Panc1 (cell line): ENCODE data around the gene KAT2B. TPM values are rescaled to one million over a fixed set of nuclear protein-coding genes. Genes with fewer than 3 reads are reported as not detected.

Experiments used
- ATAC-seq: fragments of 200-7000 bp; cut with Tn5 transposase; 2 replicates; pipeline ENCODE4 v1.9.1; 2020; ENCODE audit warnings: mild to moderate bottlenecking, moderate library complexity
- BruUV-seq: library from RNA; stranded (reverse); fragments of 400-500 nt; replicated peaks from 2 replicates; lab custom pipeline; 2021; lab: Mats Ljungman, UMichigan
- CTCF ChIA-PET: fragments of 300-600 bp; sonication (Branson Sonifier 250); formaldehyde crosslinking; loops from one replicate; lab custom pipeline; 2022; ENCODE audit warnings: antibody characterized with exemption; lab: Charles Lee
- POLR2A ChIA-PET: fragments of 300-600 bp; sonication (Branson Sonifier 250); formaldehyde crosslinking; loops from one replicate; lab custom pipeline; 2022; ENCODE audit warnings: antibody characterized with exemption; lab: Charles Lee
- DNase-seq: peaks from one replicate; pipeline ENCODE4 v3.0.0-alpha.2; 2010; ENCODE audit warnings: low read depth, low spot score
- H3K27ac ChIP-seq: 2 replicates; pipeline ENCODE4 v1.5.1; 2011; ENCODE audit warnings: mild to moderate bottlenecking, low read length, inconsistent platforms
- H3K27me3 ChIP-seq: fragments of 200-500 bp; sonication (Bioruptor generic); 2 replicates; pipeline ENCODE4 v1.6.0; 2014; ENCODE audit warnings: low read length, inconsistent platforms; ENCODE audit not compliant: control insufficient read depth, insufficient read depth
- H3K36me3 ChIP-seq: fragments of 200-500 bp; sonication (Bioruptor generic); 2 replicates; pipeline ENCODE4 v1.5.1; 2014; ENCODE audit warnings: inconsistent platforms, mild to moderate bottlenecking, low read length, moderate library complexity; ENCODE audit not compliant: control insufficient read depth, insufficient read depth
- H3K4me1 ChIP-seq: 2 replicates; pipeline ENCODE4 v1.5.1; 2011; ENCODE audit warnings: inconsistent platforms, mild to moderate bottlenecking, low read length, moderate library complexity; ENCODE audit not compliant: control insufficient read depth, insufficient read depth
- H3K4me3 ChIP-seq, 2 experiments: 2 replicates each; pipeline ENCODE4 v1.5.1; 2011 to 2012; ENCODE audit warnings: low read depth in 2 of 2, low read length in 2 of 2, mild to moderate bottlenecking in 2 of 2, inconsistent platforms in 1 of 2, moderate library complexity in 1 of 2
- H3K9me3 ChIP-seq: fragments of 200-500 bp; sonication (Bioruptor generic); 2 replicates; pipeline ENCODE4 v1.5.1; 2014; ENCODE audit warnings: low read depth, mild to moderate bottlenecking, inconsistent platforms, low read length, moderate library complexity; ENCODE audit not compliant: control insufficient read depth, insufficient read depth
- CTCF ChIP-seq: fragments of 450-650 bp; IDR thresholded peaks from 2 replicates; pipeline ENCODE4 v1.5.1; 2017; ENCODE audit warnings: mild to moderate bottlenecking
- POLR2AphosphoS5 ChIP-seq: IDR thresholded peaks from 2 replicates; pipeline ENCODE4 v1.6.1; 2012; ENCODE audit warnings: mild to moderate bottlenecking, low read depth, low read length, moderate library complexity
- REST ChIP-seq, 2 experiments: IDR thresholded peaks; 2 replicates each; pipeline ENCODE4 v1.6.1; 2011 to 2012; ENCODE audit warnings: low read depth in 2 of 2, control low read depth in 1 of 2, low read length in 1 of 2, mild to moderate bottlenecking in 1 of 2, moderate library complexity in 1 of 2; ENCODE audit not compliant: insufficient read depth in 1 of 2
- SIN3A ChIP-seq: IDR thresholded peaks from 2 replicates; pipeline ENCODE4 v1.6.1; 2012; ENCODE audit warnings: low read depth, mild to moderate bottlenecking, low read length, moderate library complexity, borderline replicate concordance; ENCODE audit not compliant: insufficient read depth
- TCF7L2 ChIP-seq: IDR thresholded peaks from 2 replicates; pipeline ENCODE4 v1.6.1; 2011; ENCODE audit warnings: mild to moderate bottlenecking, low read depth, low read length, inconsistent platforms
- in situ Hi-C: cut with HindIII; loops from 2 replicates; pipeline ENCODE4 v1.10.0; 2016; ENCODE audit warnings: low sequenced_read_pairs, low pct_unique_long_range_greater_than_20kb
- intact Hi-C: fragments of 100-400 bp; cut with micrococcal nuclease; formaldehyde crosslinking; loops from one replicate; pipeline ENCODE4 v1.10.0; 2022; ENCODE audit not compliant: unreplicated experiment
- total RNA-seq: library from RNA; stranded (reverse); gene quantifications from one replicate; pipeline ENCODE4 v1.2.1, GENCODE V29; 2021; ENCODE audit not compliant: unreplicated experiment

The KAT2B gene
- total RNA-seq, 1 experiment from 2014 or later = 16.4 TPM

GRCh38 chr3:20069178-20069532 lies 28.9 kb downstream of the KAT2B start:
- Histone ChIP-seq H3K4me1 (no peaks in the 10 kb centered on the region; the same call in none of the 2 replicates), H3K4me3 (no peak overlapping the region), H3K36me3 (no peaks in the 10 kb centered on the region), H3K27ac (no peak overlapping the region), H3K9me3 (no peaks in the 10 kb centered on the region), H3K27me3 (no peaks in the 10 kb centered on the region)
- CTCF ChIA-PET = no interaction called here
- no peak for DNase-seq
- intact Hi-C loops (no loop called here), in situ Hi-C loops (no loop called here)
- TF ChIP-seq TCF7L2 = no peak
- TF ChIP-seq CTCF = no peak
- TF ChIP-seq REST (IDR thresholded peaks at IDR 0.05; ENCODE audit: insufficient read depth in 1 of 2, low read depth in 2 of 2, low read length in 1 of 2) = no peak
- TF ChIP-seq POLR2AphosphoS5 = no peak
- no peak for TF ChIP-seq SIN3A
- BruUV-seq = no TSS peak
- POLR2A ChIA-PET = no interaction called here
- no peak for ATAC-seq

GRCh38 chr3:20071175-20071574 lies 30.9 kb downstream of the KAT2B start:
- H3K27me3 ChIP-seq = no peaks in the 10 kb centered on the region
- in situ Hi-C loops = no loop called here
- ChIA-PET POLR2A (no interaction called here), CTCF (no interaction called here)
- no peaks in the 10 kb centered on the region; the same call in none of the 2 replicates for H3K4me1 ChIP-seq
- H3K27ac ChIP-seq = no peak overlapping the region
- intact Hi-C loops = no loop called here
- H3K36me3 ChIP-seq = no peaks in the 10 kb centered on the region
- DNase-seq (no peak), ATAC-seq (no peak)
- BruUV-seq = no TSS peak
- TF ChIP-seq SIN3A = no peak
- no peak for TF ChIP-seq CTCF
- no peak for TF ChIP-seq REST (IDR thresholded peaks at IDR 0.05; ENCODE audit: insufficient read depth in 1 of 2, low read depth in 2 of 2, low read length in 1 of 2)
- TF ChIP-seq POLR2AphosphoS5 = no peak
- no peak for TF ChIP-seq TCF7L2
- H3K4me3 ChIP-seq = no peak overlapping the region
- H3K9me3 ChIP-seq = no peaks in the 10 kb centered on the region
